Left lobe of liver (tissue), 2 donors: ENCODE measurements around the gene LHFPL2. TPM values are rescaled to one million over a fixed set of nuclear protein-coding genes. Genes with fewer than 3 reads are reported as not detected.

Experiments used
- ATAC-seq: fragments of 200-7000 bp; cut with Tn5 transposase; one replicate; pipeline ENCODE4 v1.9.1; 2020; ENCODE audit warnings: mild to moderate bottlenecking, moderate library complexity
- DNase-seq: peaks from one replicate; pipeline ENCODE4 v3.0.0-alpha.2; 2020; ENCODE audit warnings: low spot score
- total RNA-seq: library from RNA; stranded (reverse); gene quantifications from one replicate; pipeline ENCODE4 v1.2.1, GENCODE V29; 2021
- donor health status: DM: no; HTN: no; CAD: no; lungs with moderate emphysema.
- donor health status: DM: no; HTN: yes; CAD: no.

The LHFPL2 gene
- total RNA-seq, 1 donor from 2014 or later: 2.4 TPM

DNA sequence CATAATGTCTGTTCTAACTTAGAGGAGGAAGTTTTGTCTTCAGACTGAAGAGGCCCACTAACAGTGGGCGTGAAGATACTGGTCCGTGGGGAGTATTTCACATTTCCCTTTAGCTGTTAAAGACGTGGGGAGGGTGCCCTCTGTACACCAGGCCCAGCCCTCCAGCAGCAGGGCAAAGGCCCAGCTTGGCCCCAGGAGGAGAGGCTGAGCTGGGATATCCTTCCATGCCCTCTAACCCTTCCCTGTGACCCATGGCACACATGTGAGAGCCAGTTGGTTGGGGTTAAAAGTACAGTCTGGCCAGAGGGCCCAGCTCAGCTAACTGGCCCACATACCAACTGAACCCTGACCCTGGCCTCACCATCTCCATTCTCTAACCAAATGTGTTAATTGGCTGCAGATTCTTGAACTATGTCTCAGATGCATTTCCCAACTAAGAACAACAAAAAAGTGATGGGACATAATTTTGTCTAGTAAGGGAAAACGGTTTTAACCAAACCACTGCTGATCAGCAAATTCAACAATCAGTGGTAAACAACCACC, 74.4 kb downstream of the LHFPL2 start:
- ATAC-seq (peak; percentile 94), DNase-seq (peak; percentile 57)

DNA sequence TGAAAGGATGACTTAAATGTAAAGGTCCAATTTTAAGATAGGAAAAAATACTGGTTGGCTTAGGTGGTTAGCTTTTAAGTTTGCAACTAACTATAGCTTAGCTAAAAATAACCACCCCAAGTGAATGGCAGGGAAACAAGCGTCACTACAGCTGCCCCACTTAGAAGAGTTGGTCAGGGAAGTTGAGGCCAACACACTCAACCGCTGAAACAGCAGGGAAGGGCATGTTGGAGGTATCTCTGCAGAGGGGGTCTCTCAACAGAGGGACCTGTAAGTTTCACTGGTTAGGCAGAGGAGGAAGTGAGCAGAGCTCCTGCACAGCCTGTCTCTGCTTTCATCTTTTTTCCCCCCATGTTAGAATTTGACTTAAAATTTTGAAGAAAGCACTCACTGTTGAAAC, 75.3 kb downstream of the LHFPL2 start:
- no peak for ATAC-seq
- DNase-seq: no peak

DNA sequence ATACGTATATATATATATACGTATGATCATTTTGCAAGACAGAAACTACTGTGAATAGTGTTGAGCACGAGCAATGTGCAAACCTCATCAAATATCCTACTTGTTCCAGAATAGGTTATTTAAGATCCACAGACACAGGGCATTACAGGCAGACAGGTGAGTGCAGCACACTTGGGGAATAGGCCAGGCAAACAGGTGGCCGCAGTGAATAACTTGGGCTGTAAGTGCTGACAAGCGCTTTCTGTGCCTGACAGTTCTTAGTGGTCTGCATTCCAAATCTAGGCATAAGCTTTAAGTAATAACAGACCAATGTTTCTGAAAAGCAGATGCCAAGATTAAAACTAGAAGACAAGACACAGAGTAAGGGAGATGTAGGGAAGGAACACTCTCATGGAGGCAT, 77.9 kb downstream of the LHFPL2 start:
- ATAC-seq: no peak
- no peak for DNase-seq

DNA sequence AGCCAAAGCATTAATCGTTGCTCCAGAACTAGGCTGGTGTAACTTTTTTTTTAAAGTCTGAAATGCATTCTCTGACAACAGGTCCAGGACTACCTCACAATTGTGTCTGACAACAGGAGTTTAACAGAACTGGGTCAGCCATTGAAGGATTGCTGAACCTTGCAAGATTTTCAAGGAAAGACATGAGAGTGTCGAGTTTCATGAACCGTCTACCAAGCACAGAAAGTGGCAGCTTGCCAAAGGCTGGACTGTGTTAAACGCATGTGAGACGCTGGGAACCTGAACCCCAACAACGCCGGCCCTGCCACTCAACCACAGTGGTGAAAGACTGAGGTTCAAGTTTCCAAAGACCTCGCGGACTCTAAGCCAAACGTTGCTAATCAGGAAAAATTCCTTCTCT, 79.1 kb downstream of the LHFPL2 start:
- DNase-seq (no peak), ATAC-seq (no peak)

DNA sequence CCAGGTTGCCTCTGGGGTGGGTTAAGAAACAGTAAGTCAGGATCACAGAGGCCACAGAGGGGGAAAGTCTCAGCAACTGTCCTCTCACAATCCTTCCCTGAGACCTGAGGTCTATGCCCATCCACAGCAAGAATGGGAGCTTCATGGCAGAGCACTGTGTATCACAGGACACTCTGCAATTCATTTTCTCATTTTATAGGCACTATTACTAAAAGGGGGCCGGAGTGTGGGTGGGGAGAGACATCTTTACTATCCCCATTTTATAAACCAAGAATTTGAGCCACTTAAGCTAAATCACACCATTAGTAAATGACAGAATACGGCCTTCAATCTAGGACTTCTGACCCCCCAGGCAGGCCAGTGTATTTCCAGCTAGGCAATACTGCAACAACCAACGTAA, 79.9 kb downstream of the LHFPL2 start:
- ATAC-seq (no peak), DNase-seq (no peak)

DNA sequence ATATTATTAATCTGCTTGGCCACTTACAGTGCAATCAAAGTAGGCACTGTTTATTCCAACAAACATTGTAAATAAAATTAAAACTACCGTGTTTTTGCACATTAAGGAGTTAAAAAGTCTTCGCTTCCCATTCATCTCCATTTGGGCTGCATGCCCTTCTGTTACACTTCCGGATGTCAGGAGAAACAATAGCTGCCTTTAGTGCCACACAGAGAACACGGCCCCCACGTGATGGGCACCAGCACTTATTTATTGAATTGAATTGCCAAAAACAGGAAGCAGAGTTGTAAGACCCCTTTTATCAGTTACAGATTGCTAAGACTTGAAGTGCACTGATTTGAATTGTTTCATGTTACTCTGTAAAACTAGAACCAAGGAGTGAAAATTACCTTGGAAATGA, 80.4 kb downstream of the LHFPL2 start:
- DNase-seq (no peak), ATAC-seq (no peak)

DNA sequence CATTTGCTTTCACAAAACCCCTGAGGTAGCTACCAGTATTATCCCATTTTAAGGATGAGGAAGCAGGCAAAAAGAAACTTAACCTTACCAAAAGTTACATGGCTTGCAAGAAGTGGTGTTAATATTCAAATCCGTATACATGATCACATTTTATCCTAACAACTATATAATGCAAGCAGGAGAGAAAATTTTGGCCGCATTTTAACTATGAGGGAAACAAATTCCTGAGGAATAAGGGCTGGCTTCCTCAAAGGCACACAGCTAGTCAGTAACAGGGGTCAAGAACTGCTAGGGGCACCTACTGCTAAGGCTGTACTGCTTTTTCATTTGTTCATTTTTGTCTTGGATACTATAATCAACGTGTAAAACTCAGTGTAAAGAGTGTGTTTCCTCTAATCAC, 81.0 kb downstream of the LHFPL2 start:
- ATAC-seq: no peak
- DNase-seq: no peak

DNA sequence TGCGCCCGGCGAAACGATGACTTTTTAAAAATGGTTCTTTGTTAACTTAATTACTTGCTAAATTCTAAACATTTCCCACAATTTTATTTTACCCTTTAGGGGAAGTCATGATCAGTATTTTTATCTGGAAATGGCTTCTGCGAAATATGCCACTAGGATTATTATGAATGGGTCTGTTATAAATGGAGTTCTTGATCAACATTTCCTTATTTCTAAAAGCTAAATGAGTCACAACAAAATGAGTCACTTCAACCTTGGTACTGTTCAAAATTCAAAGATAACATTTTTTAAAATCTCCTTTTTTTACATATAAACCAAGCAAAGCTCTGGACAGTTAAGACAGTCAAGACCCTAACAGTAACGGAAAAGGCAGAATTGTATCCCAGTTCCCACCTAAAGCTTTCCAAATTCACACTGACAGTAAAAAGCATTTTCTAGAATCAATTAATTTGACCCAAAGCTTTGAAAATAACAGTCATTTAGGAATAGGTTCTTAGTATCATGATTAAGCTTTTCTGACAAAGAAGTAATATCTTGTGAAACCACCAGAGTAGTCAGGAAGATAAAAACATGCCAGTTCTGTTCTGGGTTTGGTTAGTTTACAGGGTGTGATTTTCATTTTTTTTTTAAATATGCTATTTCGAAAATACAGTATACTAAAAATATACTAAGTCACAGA, 81.7 kb downstream of the LHFPL2 start:
- no peak for ATAC-seq
- no peak for DNase-seq

DNA sequence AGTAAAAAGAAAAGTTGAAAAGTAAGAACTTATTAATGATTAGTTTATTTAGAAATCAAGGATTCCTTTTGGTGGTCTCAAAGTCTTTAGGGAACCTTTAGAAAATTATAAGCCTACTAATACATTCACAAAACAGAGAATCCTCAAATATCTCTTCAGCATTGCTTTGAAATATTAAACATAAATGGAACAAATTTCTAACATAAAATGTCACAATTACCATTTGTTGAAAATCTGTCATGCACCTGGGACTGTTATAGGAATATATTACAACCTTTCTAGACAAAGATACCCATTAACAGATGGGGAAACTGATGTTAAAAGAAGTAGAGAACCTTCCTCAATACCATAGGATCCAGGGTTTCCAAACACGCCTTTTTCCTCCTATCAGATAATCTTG, 83.2 kb downstream of the LHFPL2 start:
- no peak for DNase-seq
- no peak for ATAC-seq

DNA sequence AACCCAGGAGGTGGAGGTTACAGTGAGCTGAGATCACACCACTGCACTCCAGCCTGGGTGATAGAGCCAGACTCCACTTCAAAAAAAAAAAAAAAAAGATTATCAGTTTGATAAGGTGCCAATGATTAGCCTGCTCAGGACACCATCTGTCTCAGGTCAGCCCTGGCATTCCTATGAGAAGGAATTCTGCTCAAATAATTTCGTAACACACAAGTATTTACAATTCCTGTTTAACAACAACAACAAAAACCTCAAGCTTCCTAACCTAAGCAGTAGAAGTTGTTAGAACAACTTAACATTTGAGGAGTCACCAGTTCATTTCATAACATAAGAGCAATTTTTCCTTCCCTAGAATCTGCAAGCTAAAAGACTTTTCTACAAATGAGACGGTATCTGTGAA, 85.0 kb downstream of the LHFPL2 start:
- DNase-seq (no peak), ATAC-seq (no peak)

DNA sequence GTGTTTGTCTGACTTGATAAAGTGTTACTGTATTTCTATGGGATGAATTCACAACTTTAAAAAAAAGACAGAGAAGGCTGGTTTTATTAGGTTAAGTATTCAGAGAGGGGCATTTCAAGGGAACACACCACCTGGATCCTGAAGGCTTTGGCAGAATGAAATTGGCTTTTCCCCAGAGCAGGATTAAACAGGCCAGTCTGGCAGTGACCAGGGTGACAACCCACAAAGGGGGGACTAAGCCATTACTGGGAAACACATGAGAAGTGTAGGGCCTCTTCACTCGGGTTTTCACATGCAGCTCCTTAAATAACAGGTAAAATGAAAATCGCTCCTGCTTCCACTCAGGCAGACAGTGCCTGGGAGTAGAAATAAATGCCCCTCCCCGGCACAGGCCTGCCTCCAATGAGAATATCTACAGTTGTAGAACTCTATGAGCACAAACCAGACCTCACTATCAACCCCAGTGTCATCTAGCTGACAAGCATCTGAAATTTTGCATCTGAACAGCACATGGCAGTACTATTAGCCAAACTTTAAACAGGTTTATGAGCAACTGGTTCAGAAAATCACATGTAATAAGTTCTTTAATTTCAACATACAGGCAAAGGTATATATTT, 85.8 kb downstream of the LHFPL2 start:
- DNase-seq: no peak

DNA sequence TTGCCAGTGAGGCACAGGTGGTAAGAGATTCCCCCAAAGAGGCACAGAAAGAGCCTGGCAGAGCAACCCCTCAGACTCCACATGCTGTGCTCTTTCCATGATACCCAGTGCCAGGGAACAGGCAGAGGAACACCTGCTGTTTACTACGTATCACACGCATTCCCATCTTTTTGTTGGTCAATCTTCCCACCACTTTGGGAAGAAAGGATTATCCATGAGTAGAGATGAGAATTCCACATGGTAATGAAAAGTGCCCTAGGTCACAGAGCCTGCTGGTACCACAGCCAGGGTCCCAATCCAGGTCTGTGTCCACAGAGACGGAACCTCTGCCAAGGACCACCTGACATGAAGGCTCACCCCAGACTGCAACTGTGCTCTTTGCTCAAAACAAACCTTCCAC, 86.6 kb downstream of the LHFPL2 start:
- no peak for DNase-seq

More for the DNA sequence above, 85.8 kb downstream of the LHFPL2 start:
- no peak for ATAC-seq

DNA sequence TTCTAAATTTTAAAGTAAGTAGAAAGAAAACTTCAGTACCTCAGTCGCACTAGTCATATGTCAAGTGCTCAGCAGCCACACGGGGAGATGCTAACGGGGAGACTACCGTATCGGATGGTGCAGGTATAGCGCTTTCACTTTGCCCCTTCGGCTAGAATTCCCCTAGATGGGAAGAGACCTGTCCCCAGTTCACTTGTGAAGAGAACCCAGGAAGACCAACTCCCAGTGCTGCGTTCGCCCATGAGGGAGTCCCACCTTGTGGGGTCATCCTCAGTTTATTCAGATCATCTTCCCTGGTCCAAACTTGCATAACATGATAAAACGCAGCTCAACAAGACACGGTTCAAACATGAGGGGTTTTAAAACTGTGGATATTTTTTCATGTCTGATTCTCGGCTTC, 87.3 kb downstream of the LHFPL2 start:
- DNase-seq (no peak), ATAC-seq (no peak)

More for the DNA sequence above, 86.6 kb downstream of the LHFPL2 start:
- no peak for ATAC-seq

DNA sequence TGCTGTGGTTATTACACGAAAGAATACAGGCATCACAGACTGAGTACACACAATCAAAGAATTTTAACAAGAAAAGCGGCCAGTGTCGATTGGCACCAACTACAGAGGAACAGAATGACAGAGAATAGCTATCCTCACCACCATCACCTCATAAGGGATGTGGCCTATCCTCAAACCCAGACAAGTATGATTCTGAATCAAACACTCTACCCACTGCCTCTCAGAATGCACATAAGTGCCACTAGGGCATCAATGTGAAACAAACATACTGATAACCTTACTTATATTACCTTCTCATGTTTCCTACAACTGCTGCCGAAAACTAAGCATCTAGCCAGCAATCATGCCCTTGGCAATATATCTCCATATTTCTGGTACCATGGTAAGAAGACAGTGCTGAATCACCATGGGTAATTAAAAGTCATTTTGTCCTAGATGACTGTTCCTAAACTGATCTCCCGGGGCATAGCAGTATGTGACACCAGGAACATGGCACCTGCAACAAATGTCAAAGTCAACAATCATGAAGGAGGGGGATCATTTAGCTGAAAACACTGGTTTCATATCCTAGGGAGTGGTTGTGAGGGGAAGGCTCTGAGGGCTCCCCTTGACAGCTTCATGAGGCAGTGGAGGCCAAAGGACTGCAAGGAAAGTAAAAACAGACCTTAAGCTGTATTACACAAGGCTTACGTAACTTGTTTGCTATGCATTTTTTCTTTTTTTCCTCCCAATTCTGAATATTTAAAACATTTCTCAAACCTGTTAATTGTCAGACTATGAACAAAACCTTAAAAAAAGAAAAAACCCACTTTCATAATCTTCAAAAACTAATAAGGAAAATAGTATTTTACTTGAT, 88.3 kb downstream of the LHFPL2 start:
- DNase-seq (no peak), ATAC-seq (no peak)

DNA sequence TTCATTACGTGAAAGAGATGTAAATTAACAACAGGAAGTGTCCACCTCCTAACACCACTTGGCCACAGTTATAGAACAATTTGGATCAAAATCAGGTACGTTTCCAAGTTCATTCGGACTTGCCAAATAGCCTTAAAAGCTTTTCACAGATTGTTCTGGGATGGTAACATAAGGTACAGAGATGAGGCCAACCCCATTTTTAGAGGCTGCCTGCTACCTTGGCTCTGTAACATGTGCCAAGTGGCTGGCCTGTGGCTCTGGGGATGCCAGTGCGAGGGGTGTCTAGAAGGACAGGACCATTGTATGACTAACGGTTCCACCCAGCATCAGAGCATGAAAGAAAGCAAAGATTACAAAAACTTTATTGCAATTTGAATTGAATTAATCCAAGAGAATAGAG, 91.0 kb downstream of the LHFPL2 start:
- ATAC-seq (no peak), DNase-seq (no peak)

DNA sequence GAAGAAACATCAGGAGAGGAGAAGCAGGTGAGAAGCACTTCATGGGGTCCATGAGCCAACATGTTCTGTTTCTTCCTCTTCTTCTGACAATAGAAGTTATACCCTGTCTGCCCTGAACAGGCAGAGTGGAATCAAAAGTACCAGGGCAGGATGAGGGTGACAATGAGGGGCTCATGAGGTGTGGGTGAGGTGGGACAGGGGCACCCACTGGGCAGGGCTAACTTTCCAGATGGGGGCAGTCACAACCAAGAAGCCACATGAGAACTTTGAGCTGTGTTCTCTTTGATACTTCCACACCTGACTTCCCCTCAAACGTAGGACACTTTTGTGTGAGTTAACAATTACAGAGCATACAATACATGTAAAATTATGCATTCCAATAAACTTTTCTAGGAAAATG, 92.7 kb downstream of the LHFPL2 start:
- DNase-seq (no peak), ATAC-seq (no peak)

DNA sequence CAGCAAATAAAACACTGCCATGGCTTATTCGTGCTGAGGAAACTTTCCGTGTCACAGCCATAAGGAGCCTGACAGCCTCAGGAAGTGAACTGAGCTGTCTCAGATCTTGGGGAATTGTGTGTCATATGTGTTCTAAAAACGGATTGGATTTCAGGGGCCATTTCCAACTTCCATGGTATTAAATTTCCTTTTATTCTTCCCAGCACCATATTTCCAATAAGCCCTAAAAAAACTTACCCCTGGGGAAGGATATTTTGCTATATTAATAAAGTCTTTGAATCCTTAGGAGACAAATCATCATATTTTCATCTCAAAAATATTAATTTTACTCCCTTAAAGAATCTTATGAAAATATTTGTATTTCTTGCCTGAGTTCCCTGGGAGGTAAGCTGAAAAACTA, 93.9 kb downstream of the LHFPL2 start:
- DNase-seq (no peak), ATAC-seq (no peak)

DNA sequence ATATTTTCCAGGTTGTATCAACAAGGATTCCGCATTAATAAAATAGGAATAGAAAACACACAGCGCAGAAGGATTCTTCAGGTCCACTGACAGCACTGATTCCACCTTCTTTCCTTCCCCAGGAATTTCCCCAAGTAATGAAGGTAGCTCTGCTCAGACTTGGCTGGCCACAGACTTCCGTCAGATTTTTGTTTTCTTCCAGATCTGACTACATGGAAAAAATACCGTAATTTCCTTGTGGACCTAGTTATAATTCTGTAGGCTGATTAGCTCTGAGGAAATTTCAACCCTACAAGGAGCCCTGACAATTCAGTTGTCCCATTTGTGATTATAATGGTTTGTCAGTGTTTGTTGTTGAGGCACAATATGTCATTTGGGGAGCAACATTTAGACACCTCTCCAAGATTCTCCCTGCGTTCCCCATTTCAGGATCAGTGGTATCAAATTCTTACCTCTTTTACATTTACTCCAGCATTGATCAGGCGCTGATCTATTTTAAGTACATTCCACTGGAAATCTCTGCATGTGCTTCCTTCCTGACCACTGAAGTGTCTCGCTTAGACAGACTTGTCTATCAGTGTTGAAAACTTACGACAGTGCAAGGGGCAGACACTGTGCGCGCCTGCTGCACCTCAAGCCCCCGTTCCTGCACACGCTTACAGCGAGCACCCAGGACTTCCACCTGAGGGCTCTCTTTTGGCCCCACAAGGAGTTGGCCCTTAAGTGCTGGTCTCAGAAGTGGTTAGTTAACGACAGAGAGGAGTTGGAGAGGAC, 94.8 kb downstream of the LHFPL2 start:
- ATAC-seq: no peak

DNA sequence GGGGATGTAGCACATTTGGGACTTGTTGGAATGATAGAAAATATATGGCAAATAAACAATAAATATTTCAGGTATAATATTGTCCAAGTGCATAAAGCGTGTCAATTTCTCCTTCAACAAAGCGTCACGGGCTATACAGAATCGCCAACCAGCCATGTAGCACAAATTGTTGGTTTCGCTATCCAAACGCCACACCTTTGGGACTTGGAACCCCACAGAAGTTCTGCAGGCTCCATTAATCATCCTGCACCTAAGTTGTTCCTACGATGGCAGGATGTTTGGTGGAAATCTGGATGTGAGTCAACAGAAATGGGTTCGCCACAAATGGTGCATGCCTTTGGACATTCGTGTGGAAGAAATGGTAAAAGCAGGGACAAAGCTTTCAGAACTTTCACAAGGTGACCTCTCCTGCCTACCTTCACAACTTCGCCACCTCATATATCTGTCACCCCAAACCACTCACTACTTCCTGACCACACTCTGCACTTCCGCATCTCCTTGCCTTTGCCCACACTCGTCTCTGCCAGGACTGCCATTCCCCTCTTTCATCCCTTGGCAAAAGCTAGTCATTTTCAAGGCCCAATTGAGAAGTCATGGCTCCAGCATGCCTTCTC, 95.7 kb downstream of the LHFPL2 start:
- DNase-seq: no peak
- no peak for ATAC-seq

More for the DNA sequence above, 94.8 kb downstream of the LHFPL2 start:
- DNase-seq: no peak

DNA sequence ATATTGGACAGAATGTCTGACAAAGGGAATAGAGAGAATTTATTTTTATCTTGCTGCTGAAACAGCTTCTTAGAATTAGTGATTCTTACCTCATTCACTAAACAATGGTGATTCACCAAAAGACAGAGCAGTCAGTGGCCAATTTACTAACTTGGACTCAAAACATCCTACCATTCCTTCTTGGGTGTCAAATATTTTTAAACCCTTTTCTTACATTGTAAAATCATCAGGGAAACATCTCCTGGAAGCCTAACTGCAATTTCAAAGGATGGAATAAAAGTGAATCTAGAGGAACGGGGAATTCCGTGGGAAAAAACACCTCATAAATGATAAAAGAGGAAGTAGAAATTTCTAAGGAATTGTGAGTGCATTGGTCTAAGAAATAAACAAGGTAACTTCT, 97.7 kb downstream of the LHFPL2 start:
- ATAC-seq: no peak
- DNase-seq: no peak

DNA sequence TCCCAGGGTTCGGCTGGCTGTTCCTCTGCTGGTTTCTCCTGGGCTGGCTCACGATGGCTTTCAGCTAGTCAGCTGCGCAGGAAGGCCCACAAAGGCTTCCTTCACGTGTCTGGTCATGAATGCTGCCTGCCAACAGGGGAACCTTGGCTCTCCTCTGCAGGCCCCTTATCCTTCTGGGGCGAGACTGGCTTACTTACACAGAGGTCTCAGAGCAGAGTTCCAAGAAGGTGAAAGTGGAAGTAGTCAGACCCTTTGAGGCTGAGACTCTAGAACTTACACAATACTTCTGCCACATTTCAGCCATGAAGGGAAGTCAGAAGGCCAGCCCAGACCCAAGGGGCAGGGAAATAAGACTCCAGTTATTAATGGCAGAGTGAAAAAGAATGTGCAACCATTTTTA, 99.5 kb downstream of the LHFPL2 start:
- no peak for DNase-seq

More for the DNA sequence above, 99.5 kb downstream of the LHFPL2 start:
- ATAC-seq: peak; percentile 23
